Colonic mucosa (tissue), 4 donors: ENCODE measurements around the gene NRDE2. TPM values are rescaled to one million over a fixed set of nuclear protein-coding genes. Genes with fewer than 3 reads are reported as not detected.

Experiments
- DNase-seq: peaks from one replicate; pipeline ENCODE4 v3.0.0-alpha.2; 2020
- H3K27ac ChIP-seq: fragments of 200-600 bp; one replicate; pipeline ENCODE4 v1.8.0; 2021
- H3K27me3 ChIP-seq: fragments of 200-600 bp; one replicate; pipeline ENCODE4 v1.8.0; 2021
- H3K36me3 ChIP-seq: fragments of 200-600 bp; one replicate; pipeline ENCODE4 v1.8.0; 2021
- H3K4me1 ChIP-seq: fragments of 200-600 bp; one replicate; pipeline ENCODE4 v1.8.0; 2021; ENCODE audit warnings: mild to moderate bottlenecking
- H3K4me3 ChIP-seq: fragments of 200-600 bp; one replicate; pipeline ENCODE4 v1.8.0; 2021
- H3K9ac ChIP-seq, 2 donors: one replicate each; pipeline ENCODE4 v1.7.0; 2013; ENCODE audit warnings: control low read depth in 2 of 2, low read depth in 2 of 2, low read length in 2 of 2
- H3K9me3 ChIP-seq: fragments of 200-600 bp; one replicate; pipeline ENCODE4 v1.8.0; 2021
- intact Hi-C: fragments of 100-400 bp; cut with DNase I; formaldehyde crosslinking; loops from one replicate; pipeline ENCODE4 v1.14.1; 2022
- total RNA-seq, 2 donors: library from RNA; stranded (reverse); fragmentation: NEBNext Ultra II Directional in 1 of 2; extraction: Animal tissue kit (Norgen Biotek cat#: 25700) in 1 of 2; gene quantifications; one replicate each; pipeline ENCODE4 v1.2.1, GENCODE V29; 2021
- TF ChIP-seq, protein P1 (sequence below): fragments of 200-600 bp; IDR thresholded peaks from one replicate; pipeline ENCODE4 v1.8.0; 2022; ENCODE audit warnings: antibody characterized with exemption, mild to moderate bottlenecking
- donor health status: healthy.
- donor health status: DM: no; HTN: no; CAD: no.
- donor health status: DM: no; HTN: no; CAD: no.

Gene NRDE2
- total RNA-seq, 2 donors from 2014 or later = 14.7 to 22.1 TPM

GRCh38 chr14:90301122-90301521, 30.6 kb downstream of the NRDE2 start:
- H3K4me3 ChIP-seq = no peak overlapping the region
- TF ChIP-seq, protein P1, sequence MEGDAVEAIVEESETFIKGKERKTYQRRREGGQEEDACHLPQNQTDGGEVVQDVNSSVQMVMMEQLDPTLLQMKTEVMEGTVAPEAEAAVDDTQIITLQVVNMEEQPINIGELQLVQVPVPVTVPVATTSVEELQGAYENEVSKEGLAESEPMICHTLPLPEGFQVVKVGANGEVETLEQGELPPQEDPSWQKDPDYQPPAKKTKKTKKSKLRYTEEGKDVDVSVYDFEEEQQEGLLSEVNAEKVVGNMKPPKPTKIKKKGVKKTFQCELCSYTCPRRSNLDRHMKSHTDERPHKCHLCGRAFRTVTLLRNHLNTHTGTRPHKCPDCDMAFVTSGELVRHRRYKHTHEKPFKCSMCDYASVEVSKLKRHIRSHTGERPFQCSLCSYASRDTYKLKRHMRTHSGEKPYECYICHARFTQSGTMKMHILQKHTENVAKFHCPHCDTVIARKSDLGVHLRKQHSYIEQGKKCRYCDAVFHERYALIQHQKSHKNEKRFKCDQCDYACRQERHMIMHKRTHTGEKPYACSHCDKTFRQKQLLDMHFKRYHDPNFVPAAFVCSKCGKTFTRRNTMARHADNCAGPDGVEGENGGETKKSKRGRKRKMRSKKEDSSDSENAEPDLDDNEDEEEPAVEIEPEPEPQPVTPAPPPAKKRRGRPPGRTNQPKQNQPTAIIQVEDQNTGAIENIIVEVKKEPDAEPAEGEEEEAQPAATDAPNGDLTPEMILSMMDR = no peak
- no peaks in the 10 kb centered on the region for H3K36me3 ChIP-seq
- H3K27me3 ChIP-seq = no peaks in the 10 kb centered on the region
- H3K27ac ChIP-seq = no peak overlapping the region
- H3K9ac ChIP-seq = no peak overlapping the region
- no peaks in the 10 kb centered on the region for H3K4me1 ChIP-seq
- no peaks in the 10 kb centered on the region for H3K9me3 ChIP-seq
- no peak for DNase-seq
- intact Hi-C loops = loop anchor here (5.0 kb wide), 2 partner anchors 96 to 401 kb away; partner anchors contain the start of gene CALM1

- Histone ChIP-seq H3K4me1 (no peaks in the 10 kb centered on the region), H3K27ac (no peak overlapping the region), H3K27me3 (no peaks in the 10 kb centered on the region), H3K9me3 (no peaks in the 10 kb centered on the region), H3K4me3 (no peak overlapping the region), H3K36me3 (no peaks in the 10 kb centered on the region), H3K9ac (no peak overlapping the region)
- TF ChIP-seq, protein P1 = no peak
- DNase-seq = no peak
- intact Hi-C loops = loop anchor here (5.0 kb wide), 2 partner anchors 97 to 402 kb away; partner anchors contain the start of gene CALM1
Observed at GRCh38 chr14:90300611-90301047, 31.1 kb downstream of the NRDE2 start.

DNA sequence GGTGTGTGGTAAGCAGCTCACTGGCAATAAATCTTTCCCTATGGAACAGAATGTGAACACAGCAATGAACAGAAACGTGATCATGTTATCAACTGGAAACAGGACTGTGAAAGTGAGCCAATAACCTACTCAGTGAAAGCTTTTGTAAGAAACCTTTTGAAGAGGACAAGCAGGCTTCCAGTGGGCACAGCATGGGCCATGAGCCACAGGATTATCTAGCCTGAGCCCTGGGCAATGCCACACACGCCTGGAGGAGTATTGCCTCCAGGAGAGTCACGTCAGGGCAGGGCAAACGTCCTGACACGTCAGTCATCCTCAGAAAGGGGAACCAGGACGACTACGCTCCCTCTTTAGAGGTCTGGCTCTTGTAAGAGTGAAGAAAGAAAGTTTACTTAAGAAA, 32.3 kb downstream of the NRDE2 start:
- intact Hi-C loops = no loop called here
- TF ChIP-seq, protein P1 = no peak
- Histone ChIP-seq H3K36me3 (no peaks in the 10 kb centered on the region), H3K9me3 (no peaks in the 10 kb centered on the region), H3K4me3 (no peak overlapping the region), H3K9ac (no peak overlapping the region), H3K27me3 (no peaks in the 10 kb centered on the region), H3K27ac (no peak overlapping the region), H3K4me1 (no peaks in the 10 kb centered on the region)
- no peak for DNase-seq

DNA sequence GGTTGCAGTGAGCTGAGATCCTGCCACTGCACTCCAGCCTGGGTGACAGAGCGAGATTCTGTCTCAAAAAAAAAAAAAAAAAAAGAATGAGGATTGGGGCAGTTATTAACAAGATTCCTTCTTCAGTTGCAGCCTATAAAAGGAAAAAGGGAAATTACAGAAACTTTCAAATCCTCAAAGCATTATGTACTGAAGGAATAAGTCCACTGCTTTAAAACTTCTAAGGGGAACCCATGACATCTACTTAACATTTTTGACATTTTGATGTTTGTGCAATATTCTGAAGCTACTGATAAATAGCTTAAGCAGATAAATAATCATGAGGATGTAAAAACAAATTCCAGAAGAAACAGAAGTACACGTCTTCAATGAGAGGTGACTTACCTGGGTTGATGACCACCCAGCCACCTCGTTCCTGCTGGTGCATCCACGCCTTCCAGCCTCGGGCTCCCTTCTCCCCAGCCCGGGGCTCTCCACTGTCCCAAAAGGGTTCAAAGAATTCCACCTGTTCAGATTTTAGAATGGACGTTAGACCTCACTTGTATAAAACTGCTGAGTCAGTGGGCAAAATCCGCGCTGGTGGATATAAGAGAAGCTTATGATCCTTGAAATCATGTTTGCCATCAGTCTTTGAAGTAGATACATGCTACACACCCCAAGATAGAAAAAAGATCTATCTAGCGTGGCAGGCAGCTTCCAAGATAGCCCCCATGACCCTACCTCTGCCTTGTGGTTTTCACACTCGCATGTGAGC, 33.7 kb downstream of the NRDE2 start:
- Histone ChIP-seq H3K4me3 (no peak overlapping the region), H3K9me3 (no peaks in the 10 kb centered on the region), H3K9ac (no peak overlapping the region), H3K27ac (no peak overlapping the region), H3K4me1 (no peaks in the 10 kb centered on the region), H3K36me3 (no peaks in the 10 kb centered on the region), H3K27me3 (no peaks in the 10 kb centered on the region)
- no peak for DNase-seq
- TF ChIP-seq, protein P1 = no peak
- intact Hi-C loops = no loop called here

DNA sequence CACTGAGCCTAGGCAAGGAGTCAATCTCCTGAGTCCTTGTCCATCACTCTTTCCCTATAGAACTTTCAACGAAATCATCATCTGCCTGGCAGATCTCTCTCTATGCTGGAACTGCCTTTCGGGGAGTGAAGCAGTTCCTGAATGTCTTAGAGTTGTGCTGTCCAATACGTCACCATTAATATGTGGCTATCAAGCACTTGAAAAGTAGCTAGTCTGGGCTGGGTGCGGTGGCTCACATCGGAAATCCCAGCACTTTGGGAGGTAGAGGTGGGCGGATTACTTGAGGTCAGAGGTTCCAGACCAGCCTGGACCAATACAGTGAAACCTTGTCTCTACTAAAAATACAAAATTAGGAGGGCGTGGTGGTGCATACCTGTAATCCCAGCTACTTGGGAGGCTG, 35.1 kb downstream of the NRDE2 start:
- no peak overlapping the region for H3K4me3 ChIP-seq
- TF ChIP-seq, protein P1 = no peak
- no peak overlapping the region for H3K27ac ChIP-seq
- H3K36me3 ChIP-seq = peaks cover 1% of the 10 kb centered on the region
- H3K27me3 ChIP-seq = no peaks in the 10 kb centered on the region
- H3K9me3 ChIP-seq = no peaks in the 10 kb centered on the region
- no peaks in the 10 kb centered on the region for H3K4me1 ChIP-seq
- intact Hi-C loops = no loop called here
- DNase-seq = no peak
- H3K9ac ChIP-seq = no peak overlapping the region
